IMR-90 (cell line): ENCODE data around the gene CDON.

ENCODE experiments used
- CEBPB ChIP-seq: IDR thresholded peaks from 2 replicates; pipeline ENCODE4 v1.6.1; 2012; ENCODE audit warnings: low read depth, low read length, improper control_type of control experiment
- MAZ ChIP-seq: IDR thresholded peaks from 2 replicates; pipeline ENCODE4 v1.6.1; 2012; ENCODE audit warnings: low read depth, mild to moderate bottlenecking, low read length, improper control_type of control experiment, moderate library complexity, borderline replicate concordance
- POLR2A ChIP-seq: IDR thresholded peaks from 2 replicates; pipeline ENCODE4 v1.6.1; 2012; ENCODE audit warnings: mild to moderate bottlenecking, low read depth, low read length
- RAD21 ChIP-seq: IDR thresholded peaks from 2 replicates; pipeline ENCODE4 v1.6.1; 2012; ENCODE audit warnings: low read length, improper control_type of control experiment
- RFX5 ChIP-seq: IDR thresholded peaks from 2 replicates; pipeline ENCODE4 v1.8.0; 2012; ENCODE audit warnings: low read depth, mild to moderate bottlenecking, low read length, moderate library complexity
- SMC3 ChIP-seq: fragments of 150-350 bp; IDR thresholded peaks from 2 replicates; pipeline ENCODE4 v1.6.1; 2016; ENCODE audit warnings: low read depth, mild to moderate bottlenecking, antibody characterized with exemption, low read length, moderate library complexity
- TF ChIP-seq, protein P1 (sequence below): conservative IDR thresholded peaks from 2 replicates; pipeline ENCODE4 v1.5.1; 2012; ENCODE audit warnings: mild to moderate bottlenecking, low read depth, low read length, improper control_type of control experiment
- TF ChIP-seq, protein P2 (sequence below): fragments of 150-350 bp; IDR thresholded peaks from 2 replicates; pipeline ENCODE4 v1.6.1; 2016; ENCODE audit warnings: low read depth, mild to moderate bottlenecking, low read length, moderate library complexity, borderline replicate concordance

DNA sequence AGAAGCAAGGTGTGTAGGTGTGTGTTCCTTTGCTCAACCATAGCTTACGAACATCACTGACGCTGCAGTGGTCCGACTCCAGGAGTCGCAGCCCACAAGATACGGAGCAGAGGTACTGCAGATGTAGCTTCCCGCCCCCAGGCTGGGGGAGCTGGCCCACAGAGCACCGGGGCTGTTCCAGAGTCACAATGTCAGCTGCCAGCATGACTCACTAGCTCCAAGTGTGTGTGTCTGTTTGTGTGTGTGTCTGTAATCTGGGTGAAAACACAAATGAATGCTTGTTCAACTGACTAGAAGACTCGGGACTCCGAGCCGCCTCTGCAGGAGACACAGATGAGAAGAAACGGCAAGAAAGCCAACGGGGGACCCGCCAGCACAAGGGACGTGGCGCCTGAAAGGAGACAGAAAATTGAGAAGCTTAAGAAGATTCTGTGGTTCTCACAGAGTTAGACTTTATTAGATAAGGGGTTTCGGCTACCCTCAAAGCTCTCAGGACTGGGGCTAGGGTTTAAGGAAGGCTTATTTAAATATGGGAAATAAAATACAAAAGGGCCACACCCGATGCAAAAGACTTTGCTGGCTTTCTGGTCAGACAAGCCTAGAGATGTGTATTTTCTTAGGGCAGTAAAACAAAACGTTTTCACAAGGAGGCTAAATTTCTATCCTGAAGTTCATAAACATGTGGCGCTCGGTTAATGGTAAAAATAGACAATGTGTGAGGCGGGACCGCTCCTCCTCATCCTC lies 106.1 kb downstream of the CDON start:
- TF ChIP-seq, protein P1, sequence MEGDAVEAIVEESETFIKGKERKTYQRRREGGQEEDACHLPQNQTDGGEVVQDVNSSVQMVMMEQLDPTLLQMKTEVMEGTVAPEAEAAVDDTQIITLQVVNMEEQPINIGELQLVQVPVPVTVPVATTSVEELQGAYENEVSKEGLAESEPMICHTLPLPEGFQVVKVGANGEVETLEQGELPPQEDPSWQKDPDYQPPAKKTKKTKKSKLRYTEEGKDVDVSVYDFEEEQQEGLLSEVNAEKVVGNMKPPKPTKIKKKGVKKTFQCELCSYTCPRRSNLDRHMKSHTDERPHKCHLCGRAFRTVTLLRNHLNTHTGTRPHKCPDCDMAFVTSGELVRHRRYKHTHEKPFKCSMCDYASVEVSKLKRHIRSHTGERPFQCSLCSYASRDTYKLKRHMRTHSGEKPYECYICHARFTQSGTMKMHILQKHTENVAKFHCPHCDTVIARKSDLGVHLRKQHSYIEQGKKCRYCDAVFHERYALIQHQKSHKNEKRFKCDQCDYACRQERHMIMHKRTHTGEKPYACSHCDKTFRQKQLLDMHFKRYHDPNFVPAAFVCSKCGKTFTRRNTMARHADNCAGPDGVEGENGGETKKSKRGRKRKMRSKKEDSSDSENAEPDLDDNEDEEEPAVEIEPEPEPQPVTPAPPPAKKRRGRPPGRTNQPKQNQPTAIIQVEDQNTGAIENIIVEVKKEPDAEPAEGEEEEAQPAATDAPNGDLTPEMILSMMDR: no peak
- TF ChIP-seq SMC3: no peak
- no peak for TF ChIP-seq POLR2A
- TF ChIP-seq RFX5: no peak
- no peak for TF ChIP-seq RAD21
- no peak for TF ChIP-seq CEBPB
- TF ChIP-seq MAZ: no peak
- TF ChIP-seq, protein P2, sequence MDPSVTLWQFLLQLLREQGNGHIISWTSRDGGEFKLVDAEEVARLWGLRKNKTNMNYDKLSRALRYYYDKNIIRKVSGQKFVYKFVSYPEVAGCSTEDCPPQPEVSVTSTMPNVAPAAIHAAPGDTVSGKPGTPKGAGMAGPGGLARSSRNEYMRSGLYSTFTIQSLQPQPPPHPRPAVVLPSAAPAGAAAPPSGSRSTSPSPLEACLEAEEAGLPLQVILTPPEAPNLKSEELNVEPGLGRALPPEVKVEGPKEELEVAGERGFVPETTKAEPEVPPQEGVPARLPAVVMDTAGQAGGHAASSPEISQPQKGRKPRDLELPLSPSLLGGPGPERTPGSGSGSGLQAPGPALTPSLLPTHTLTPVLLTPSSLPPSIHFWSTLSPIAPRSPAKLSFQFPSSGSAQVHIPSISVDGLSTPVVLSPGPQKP: no peak
